Kidney epithelial cell (primary cell): ENCODE results near the gene NAPSA. TPM values are rescaled to one million over a fixed set of nuclear protein-coding genes. Genes with fewer than 3 reads are reported as not detected.

Source experiments
- DNase-seq: peaks from one replicate; pipeline ENCODE4 v3.0.0-alpha.2; 2010; ENCODE audit warnings: low read depth
- H3K27me3 ChIP-seq: 2 replicates; pipeline ENCODE4 v1.6.0; 2011; ENCODE audit warnings: low read length; ENCODE audit not compliant: control insufficient read depth, insufficient read depth
- H3K36me3 ChIP-seq: 2 replicates; pipeline ENCODE4 v1.5.1; 2011; ENCODE audit warnings: low read length; ENCODE audit not compliant: control insufficient read depth, insufficient read depth
- H3K4me3 ChIP-seq: 2 replicates; pipeline ENCODE4 v1.5.1; 2011; ENCODE audit warnings: low read depth, mild to moderate bottlenecking, control low read depth, low read length
- total RNA-seq: library from RNA; depleted of rRNA; stranded (reverse); fragments of >200 nt; gene quantifications from 2 replicates; pipeline ENCODE4 v1.2.3, GENCODE V29; 2015
- TF ChIP-seq, protein P1 (sequence below): IDR thresholded peaks from 2 replicates; pipeline ENCODE4 v1.5.1; 2011; ENCODE audit warnings: mild to moderate bottlenecking, moderate library complexity, low read length, control low read depth, inconsistent platforms; ENCODE audit not compliant: insufficient read depth, poor library complexity, severe bottlenecking

NAPSA gene
- total RNA-seq, 1 donor from 2014 or later, result 1.8 TPM

DNA sequence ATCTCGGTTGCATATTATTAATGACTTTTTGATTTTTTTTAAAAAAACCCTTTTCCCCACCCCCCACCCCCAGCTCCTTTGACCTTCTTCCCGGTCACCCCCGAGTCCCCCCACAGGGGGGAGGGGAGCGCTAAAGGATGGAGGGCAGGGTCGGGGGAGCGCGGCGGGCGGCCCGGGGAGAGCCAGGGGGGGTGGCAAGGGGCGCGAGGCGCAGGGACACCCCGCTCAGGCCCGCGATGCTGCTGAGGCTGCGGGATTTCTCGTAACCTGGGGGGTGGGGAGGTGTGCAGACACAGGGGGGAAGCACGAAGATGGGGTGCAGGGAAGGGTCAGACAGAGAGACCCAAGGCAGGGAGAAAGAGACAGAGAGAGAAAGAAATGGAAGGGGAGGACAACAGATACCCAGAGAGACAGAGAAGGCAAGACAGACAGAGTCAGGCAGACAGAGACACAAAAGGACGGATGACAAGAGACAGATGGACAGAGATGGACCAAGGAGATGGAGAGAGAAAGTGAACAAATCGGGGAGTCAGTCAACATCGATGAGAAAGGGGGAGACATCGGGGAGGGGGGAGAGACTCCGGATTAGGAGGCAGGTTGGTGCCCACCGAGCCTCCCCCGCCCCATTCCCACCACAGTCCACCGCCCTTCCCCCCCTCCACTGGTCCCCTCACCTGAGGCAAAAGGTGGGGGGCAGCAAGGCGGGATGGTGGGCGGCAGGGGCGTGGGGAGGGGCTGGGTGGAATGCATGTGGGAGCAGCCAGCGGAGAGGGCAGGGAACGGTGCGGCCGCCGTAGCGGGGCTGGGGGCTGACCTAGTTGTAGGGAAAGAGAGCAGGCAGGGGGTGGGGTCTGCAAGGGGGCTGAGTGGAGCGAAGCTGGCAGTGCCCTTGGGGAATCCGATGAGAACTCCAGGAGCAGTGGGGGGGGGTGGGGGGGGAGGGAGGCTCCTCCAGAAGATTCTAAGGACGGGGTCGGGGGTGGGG, 50.4 kb downstream of the NAPSA start:
- no peak for DNase-seq
- Histone ChIP-seq H3K27me3 (peaks cover 65% of the 10 kb centered on the region), H3K4me3 (no peak overlapping the region), H3K36me3 (no peaks in the 10 kb centered on the region)
- TF ChIP-seq, protein P1, sequence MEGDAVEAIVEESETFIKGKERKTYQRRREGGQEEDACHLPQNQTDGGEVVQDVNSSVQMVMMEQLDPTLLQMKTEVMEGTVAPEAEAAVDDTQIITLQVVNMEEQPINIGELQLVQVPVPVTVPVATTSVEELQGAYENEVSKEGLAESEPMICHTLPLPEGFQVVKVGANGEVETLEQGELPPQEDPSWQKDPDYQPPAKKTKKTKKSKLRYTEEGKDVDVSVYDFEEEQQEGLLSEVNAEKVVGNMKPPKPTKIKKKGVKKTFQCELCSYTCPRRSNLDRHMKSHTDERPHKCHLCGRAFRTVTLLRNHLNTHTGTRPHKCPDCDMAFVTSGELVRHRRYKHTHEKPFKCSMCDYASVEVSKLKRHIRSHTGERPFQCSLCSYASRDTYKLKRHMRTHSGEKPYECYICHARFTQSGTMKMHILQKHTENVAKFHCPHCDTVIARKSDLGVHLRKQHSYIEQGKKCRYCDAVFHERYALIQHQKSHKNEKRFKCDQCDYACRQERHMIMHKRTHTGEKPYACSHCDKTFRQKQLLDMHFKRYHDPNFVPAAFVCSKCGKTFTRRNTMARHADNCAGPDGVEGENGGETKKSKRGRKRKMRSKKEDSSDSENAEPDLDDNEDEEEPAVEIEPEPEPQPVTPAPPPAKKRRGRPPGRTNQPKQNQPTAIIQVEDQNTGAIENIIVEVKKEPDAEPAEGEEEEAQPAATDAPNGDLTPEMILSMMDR, result no peak

DNA sequence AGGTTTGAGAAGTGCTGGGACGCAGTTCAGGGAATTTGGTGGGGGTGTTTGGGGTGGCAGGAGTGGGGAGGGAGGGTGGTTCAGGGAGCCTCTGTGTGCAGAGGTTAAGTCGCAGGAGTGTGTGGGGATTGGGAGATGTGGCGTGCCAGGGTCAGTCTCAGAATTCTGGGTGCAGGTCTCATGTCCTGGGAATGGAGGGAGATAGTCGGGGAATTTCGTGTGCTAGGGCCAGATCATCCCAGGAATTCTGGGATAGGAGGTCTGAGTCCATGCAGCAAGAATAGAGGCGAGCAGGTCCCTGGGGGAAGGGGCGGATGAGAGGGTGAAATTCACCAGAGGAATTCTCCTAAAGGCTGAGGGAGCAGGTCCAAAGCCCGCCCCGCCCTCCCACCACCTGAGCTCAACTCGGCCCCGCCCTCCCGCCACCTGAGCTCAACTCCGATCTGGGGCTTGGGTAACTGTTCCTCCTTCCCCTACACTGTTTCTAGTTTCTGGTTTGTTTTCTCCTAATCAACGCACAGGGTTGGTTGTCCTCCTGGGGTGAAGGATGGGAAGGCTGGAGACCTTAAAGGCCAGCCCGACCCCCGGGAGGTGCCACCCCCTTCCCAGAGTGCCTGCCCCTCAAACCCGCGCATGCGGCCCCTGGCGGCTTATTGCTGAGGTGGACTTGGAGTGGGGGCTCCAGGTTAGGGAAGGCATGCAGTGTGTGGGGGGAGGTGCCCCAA, 51.5 kb downstream of the NAPSA start:
- H3K36me3 ChIP-seq, result no peaks in the 10 kb centered on the region
- DNase-seq, result no peak
- H3K4me3 ChIP-seq, result no peak overlapping the region
- TF ChIP-seq, protein P1, result no peak
- peaks cover 67% of the 10 kb centered on the region for H3K27me3 ChIP-seq

DNA sequence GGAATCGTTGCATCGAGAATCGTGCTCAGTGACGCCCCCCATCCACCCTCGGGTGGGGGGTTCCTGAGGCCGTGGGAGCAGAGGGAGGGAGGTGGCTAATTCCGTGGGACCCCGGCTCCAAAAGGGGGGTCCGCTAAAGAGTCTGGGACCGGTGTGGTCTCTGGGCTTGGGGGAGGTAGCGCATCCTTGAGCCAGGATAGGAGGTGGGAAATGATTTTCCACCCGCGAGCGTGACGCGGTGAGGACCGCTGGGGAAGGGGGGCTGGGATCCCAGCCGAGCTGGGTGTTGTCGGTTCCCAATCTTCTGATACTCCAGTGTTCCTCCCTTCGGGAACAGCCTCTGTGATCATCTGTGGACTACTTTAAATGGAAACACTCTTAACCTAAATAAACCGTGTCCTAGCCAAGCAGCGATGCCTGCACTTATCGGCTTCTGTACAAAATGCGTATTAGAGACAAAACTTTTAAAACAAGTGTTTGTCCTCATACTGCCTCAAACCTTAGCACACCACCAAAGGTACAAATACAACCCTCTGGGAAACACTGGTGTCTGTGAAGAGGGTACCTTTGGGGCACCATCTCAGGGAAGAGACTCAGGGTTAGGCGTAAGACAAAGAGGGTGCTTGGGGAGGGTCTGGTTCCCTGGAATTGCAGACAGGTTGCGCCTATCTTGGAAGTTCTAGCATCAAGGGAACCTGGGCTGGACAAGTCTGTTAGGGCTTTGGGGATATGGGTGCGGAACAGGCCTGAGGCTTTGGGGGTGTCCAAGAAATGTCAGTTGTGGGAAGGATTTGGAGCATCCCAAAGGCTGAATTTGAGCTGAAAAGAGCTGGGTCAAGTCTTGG, 52.2 kb downstream of the NAPSA start:
- H3K4me3 ChIP-seq, result no peak overlapping the region
- H3K36me3 ChIP-seq, result no peaks in the 10 kb centered on the region
- TF ChIP-seq, protein P1, result no peak
- DNase-seq, result no peak
- peaks cover 67% of the 10 kb centered on the region for H3K27me3 ChIP-seq

DNA sequence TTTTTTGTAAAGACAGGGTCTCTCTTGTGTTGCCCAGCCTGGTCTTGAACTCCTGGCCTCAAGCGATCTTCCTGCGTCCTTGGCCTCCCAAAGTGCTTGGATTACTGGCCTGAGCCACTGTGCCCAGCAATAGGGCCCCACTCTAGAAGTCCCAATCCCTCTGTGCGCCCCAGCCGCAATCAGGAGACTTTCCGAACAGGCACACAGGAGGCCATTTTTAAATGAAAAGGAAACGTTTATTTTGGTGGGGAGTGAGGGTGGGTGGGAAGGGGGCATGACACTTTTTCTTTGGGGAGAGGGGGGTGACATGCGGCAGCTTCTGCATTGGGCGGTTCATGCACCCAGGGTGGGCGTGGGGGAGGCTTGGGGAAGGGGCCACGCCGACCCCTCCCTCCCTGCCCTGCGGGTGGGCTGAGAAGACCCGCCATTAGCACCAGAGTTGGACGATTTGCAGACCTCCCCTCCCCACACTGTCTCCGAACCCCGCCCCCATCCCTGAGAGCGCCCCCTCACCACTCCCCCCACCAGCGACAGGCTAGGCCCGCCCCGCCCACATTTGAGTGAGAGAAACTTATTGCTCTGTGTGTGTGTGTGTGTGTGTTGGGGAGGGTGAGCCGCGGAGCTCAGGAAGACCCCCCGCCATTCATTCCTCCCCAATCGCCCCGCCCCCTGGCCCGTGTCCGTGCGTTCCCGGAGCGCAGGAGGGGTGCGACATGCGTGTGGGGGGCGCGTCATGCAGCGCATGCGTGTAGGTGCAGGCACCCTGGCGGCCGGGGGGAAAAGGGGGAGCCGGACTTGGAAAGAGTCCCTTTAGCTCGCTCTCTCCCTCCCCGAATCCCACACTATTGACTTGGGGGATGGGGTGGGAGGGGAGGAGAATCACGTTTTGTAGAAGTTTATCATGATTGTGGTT, 53.5 kb downstream of the NAPSA start:
- H3K27me3 ChIP-seq, result peaks cover 64% of the 10 kb centered on the region
- H3K4me3 ChIP-seq, result no peak overlapping the region
- TF ChIP-seq, protein P1, result no peak
- H3K36me3 ChIP-seq, result no peaks in the 10 kb centered on the region
- no peak for DNase-seq
